NCI-H146 treated with DMSO at 0.1 percent for 48 hours (cell line): ENCODE data around the gene MACROD1.
A peak's percentile ranks its signal among the peaks of the same experiment; 100 is the strongest.
"Not testable (repeated sequence)": the region's sequence is repeated elsewhere in the genome, so short reads cannot be mapped to it uniquely, and the experiment has no call there.

Source experiments
- DNase-seq: peaks from one replicate; lab custom pipeline; 2025; ENCODE audit not compliant: unreplicated experiment; lab: John Stamatoyannopoulos, UW

Gene MACROD1

GRCh38 chr11:64059339-64060140 is 106.4 kb downstream of the MACROD1 start:
- no peak for DNase-seq

GRCh38 chr11:64058494-64058893 is 107.4 kb downstream of the MACROD1 start:
- no peak for DNase-seq

GRCh38 chr11:64057890-64058289 is 108.0 kb downstream of the MACROD1 start:
- DNase-seq = no peak

- no peak for DNase-seq
Measured at GRCh38 chr11:64056861-64057260, 109.1 kb downstream of the MACROD1 start.

GRCh38 chr11:64056213-64056785 is 109.6 kb downstream of the MACROD1 start:
- no peak for DNase-seq

GRCh38 chr11:64055077-64055476 is 110.8 kb downstream of the MACROD1 start:
- DNase-seq = no peak

- DNase-seq = no peak
Measured at GRCh38 chr11:64053699-64054098, 112.2 kb downstream of the MACROD1 start.

GRCh38 chr11:64052938-64053622 is 112.8 kb downstream of the MACROD1 start:
- DNase-seq = no peak

GRCh38 chr11:64052436-64052835 is 113.5 kb downstream of the MACROD1 start:
- no peak for DNase-seq

- no peak for DNase-seq
Measured at GRCh38 chr11:64051297-64051696, 114.6 kb downstream of the MACROD1 start.

GRCh38 chr11:64049509-64049908 is 116.4 kb downstream of the MACROD1 start:
- DNase-seq = no peak

- DNase-seq = no peak
Measured at GRCh38 chr11:64048042-64048854, 117.7 kb downstream of the MACROD1 start.

GRCh38 chr11:64047373-64047772 is 118.5 kb downstream of the MACROD1 start:
- not testable (repeated sequence) for DNase-seq

GRCh38 chr11:64045700-64046099 is 120.2 kb downstream of the MACROD1 start:
- no peak for DNase-seq

- no peak for DNase-seq
Measured at GRCh38 chr11:64044730-64045393, 121.1 kb downstream of the MACROD1 start.

- DNase-seq = no peak
Measured at GRCh38 chr11:64043545-64043944, 122.4 kb downstream of the MACROD1 start.

- no peak for DNase-seq
Measured at GRCh38 chr11:64042301-64042700, 123.6 kb downstream of the MACROD1 start.

- DNase-seq = no peak
Measured at GRCh38 chr11:64041846-64042245, 124.1 kb downstream of the MACROD1 start.

- DNase-seq = peak; percentile 44
Measured at GRCh38 chr11:64040684-64041322, 125.1 kb downstream of the MACROD1 start.

GRCh38 chr11:64039012-64039665 is 126.8 kb downstream of the MACROD1 start:
- no peak for DNase-seq
